ENCODE results near the gene BLM.

Gene BLM

DNA sequence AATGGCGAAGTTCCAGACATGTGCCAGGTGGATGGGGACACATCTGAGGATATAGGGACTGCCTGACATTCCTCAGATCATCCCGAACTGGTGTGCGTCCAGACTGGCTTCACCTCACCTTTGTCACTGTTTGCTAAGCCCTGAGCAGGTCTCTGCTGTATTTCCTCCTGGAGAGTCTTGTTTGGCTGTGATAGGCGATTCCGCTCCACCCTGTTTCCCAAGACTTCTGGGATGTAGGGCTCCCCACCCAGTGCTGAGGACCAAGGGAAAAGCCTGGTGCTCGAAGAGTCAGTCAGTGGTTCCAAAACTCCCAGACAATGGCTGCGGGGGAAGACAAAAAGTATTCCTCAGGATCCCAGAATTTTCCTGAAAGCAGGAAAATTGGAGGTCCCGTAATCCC, 140.2 kb downstream of the BLM start:
- no peak for DNase-seq

DNA sequence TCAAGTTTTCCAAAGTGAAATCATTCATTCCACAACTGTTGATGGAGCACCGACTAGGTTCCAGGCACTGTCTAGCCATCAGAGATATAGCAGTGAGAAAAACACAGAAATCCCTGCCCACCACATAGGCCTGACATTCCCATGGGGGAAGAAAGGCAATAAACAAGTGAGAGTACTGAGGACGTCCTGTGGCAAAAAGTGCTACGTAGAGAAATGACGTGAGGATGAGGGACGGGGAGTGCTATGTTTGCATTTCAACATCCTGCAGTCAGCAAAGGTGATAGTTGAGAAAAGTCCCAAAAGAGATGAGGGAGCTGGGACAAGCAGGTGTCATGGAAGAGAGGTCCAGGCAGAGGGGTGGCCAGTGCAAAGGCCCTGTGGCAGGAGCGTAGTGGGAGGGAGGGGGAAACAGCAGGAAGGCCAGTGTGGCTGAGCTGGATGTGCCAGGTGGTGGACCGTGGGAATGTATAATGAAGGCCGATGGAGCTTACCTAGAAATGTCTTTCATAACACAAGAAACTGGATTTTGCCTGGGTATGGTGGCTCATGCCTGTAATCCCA, 140.8 kb downstream of the BLM start:
- DNase-seq, result no peak

DNA sequence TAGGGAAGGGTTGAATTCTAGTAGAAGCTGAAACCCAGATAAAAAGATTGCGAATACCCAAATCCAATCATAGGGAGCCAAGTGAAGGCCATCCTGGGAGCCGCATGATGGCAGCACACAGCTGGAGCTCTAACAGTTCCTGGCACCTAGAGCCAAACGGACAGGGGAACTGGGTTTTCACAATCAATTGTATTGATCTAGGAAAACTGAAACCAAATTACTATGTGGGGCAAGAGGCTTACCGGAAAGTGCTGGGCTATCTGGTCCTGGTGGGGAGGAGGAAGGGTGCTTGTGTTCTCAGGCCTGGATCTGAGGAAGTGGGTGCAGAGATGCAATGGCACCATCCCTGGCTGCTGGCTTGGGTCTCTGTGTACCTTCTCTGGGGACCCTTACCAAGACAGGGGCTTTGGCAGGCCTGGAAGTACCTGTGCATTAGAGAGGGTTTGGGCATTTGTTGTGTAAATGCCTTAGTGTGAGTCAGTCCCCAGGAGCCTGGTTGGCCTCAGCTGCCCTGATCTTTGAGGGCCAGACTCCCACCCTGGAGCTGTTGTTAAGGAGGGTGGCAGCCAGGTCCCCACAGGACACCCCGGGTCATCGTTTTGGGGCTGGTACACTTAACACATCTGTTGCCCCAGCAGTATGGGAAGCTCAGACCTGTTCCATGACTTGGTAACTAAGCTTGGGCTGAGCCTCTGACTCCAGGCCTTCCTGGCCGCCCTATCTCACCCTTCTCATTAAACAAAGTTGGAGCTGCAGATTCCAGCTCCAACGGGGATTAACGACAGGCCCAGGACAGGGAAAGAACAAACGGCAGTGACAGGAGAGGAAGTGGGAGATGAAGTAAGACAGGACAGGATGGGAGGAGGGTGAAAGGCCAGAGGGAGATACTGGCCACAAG, 142.3 kb downstream of the BLM start:
- no peak for DNase-seq

DNA sequence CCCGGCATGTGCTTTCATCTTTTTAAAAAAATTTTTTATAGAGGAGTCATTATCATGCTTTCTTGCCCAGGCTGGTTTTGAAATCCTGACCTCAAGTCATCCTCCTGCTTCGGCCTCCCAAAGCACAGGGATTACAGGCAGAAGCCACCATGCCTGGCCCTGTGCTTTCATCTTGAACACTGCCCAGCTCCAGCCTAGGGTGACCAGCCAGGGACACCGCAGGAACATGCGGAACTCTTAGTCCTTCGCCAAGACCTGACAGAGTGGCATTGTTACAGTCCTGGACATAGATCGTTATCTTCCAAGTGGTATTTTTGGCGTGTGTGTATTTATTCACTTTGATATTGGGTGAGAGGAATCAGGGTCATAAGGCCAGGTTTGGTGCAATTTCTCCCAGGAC, 143.3 kb downstream of the BLM start:
- DNase-seq, result no peak

DNA sequence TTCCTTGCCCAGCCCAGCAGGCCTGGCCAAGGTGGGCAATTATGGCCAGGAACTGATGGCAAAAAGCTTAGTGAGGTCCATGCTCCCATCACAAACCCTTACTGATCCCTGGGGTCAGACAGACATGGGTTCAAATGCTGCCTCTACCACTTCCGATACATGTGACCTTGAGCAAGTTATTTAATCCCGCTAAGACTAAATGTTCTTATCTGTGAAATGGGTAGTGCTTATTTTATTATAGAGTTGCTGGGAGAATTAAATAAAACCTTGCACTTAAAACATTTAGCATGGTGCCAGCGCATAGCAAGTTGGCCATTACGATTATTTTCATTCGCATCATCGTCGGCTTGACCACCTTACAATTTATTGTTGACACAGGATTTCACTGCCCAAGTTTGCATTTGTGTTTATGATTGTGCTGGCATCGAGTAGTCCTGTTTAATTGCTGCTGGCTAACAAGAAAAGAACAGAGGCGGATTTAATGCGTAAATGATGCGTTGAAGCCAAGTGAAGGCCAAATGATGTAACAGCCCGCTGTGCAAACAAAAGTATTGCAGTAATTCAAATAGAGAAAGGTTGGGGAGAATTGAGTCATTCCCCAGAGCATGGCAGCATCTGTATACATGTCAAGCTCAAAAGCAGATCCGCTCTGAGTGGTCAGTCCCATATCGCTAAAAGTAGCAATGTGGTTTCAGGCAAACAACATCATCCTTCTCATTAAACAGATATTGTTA, 144.0 kb downstream of the BLM start:
- no peak for DNase-seq

- DNase-seq, result no peak
Measured at GRCh38 chr15:90862487-90862886, 145.3 kb downstream of the BLM start.

- no peak for DNase-seq
Measured at GRCh38 chr15:90862964-90863778, 146.0 kb downstream of the BLM start.

DNA sequence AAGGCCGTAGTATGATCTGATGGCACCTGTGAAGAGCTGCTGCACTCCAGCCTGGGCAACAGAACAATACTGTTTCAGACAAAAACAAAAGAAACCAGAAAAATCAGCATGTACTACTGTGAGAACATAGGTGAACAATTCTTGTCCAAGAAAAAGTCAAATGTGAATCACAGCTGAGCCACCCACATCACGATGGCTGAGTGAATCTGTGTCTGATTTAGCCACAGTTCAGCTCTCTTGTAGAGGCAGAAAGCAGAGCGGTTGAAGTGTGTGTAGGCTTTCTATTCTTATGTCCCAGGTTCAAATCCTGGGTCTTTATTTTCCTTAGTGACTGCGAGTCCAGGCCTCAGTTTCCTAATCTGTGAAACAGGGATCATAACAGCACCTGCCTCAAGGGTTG, 146.8 kb downstream of the BLM start:
- DNase-seq, result peak in 1 of 2 experiments; percentile 56

DNA sequence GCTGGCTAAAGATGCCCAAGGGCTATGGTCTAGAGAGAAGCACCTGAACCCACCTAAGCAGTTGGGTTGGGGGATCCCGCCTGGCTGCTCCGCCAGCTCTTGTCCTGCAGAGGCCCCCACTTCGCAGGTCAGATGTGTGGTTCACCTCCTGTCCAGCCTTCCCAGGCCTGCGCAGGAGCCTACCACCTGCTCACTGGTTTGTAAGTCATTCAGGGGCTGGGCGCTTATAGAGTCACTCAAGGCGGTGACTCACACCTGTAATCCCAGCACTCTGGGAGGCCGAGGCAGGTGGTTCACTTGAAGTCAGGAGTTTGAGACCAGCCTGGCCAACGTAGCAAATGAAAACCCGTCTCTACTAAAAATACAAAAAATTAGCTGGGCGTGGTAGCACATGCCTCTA, 147.4 kb downstream of the BLM start:
- no peak for DNase-seq

- no peak for DNase-seq
Measured at GRCh38 chr15:90865702-90866101, 148.6 kb downstream of the BLM start.
